Upper lobe of left lung (tissue), 4 donors: ENCODE measurements around the gene PSORS1C1.
"Not testable (repeated sequence)": the region's sequence is repeated elsewhere in the genome, so short reads cannot be mapped to it uniquely, and the experiment has no call there.

ENCODE experiments used
- EP300 ChIP-seq, 4 donors: sonication (generic); formaldehyde crosslinking; IDR thresholded peaks; one replicate each; pipeline ENCODE4 v1.5.1; 2017; ENCODE audit warnings: antibody characterized with exemption in 4 of 4, control low read depth in 2 of 4
- POLR2A ChIP-seq, 4 donors: fragments of 450-650 bp; IDR thresholded peaks; one replicate each; pipeline ENCODE4 v1.5.1; 2016 to 2017; ENCODE audit warnings: antibody characterized with exemption in 4 of 4, mild to moderate bottlenecking in 2 of 4
- TF ChIP-seq, protein P1 (sequence below), 6 experiments: fragments of 450-650 bp in 4 of 6; fragments of 200-600 bp in 2 of 6; sonication (generic) in 2 of 6; IDR thresholded peaks; one replicate each; pipeline ENCODE4 v1.5.1; 2016 to 2019; ENCODE audit warnings: antibody characterized with exemption in 6 of 6

DNA sequence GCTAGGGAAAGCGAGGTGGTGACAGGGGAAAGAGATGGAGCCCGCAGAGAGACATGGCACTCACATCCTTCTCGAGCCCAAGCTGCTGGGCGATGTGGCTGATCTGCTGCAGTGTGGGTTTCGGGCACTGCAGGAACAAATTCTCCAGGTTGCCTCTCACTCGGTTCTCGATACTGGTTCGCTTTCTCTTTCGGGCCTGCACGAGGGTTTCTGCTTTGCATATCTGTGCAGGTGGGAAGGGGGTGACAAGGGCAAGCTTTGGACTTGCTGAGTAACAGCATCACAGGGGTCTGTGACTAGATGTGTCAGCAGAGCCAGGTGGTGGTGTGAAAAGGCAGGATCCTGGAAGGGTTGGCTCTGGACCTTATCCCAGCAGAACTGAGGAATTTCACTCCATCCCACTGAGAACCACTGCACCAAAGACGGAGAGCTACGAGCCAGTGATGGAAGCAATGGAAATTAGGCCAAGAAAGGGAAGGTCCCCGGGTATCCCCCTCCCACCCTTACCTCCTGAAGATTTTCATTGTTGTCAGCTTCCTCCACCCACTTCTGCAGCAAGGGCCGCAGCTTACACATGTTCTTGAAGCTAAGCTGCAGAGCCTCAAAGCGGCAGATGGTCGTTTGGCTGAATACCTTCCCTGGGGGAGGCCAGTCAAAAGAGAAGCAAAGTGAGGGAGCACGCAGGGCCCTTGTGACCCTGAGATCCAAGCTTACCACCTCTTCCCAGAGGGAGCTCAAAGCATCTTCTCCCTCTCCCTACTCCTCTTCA lies 50.6 kb downstream of the PSORS1C1 start:
- TF ChIP-seq, protein P1, sequence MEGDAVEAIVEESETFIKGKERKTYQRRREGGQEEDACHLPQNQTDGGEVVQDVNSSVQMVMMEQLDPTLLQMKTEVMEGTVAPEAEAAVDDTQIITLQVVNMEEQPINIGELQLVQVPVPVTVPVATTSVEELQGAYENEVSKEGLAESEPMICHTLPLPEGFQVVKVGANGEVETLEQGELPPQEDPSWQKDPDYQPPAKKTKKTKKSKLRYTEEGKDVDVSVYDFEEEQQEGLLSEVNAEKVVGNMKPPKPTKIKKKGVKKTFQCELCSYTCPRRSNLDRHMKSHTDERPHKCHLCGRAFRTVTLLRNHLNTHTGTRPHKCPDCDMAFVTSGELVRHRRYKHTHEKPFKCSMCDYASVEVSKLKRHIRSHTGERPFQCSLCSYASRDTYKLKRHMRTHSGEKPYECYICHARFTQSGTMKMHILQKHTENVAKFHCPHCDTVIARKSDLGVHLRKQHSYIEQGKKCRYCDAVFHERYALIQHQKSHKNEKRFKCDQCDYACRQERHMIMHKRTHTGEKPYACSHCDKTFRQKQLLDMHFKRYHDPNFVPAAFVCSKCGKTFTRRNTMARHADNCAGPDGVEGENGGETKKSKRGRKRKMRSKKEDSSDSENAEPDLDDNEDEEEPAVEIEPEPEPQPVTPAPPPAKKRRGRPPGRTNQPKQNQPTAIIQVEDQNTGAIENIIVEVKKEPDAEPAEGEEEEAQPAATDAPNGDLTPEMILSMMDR (IDR thresholded peaks at IDR 0.05), result not testable (repeated sequence)
- not testable (repeated sequence) for TF ChIP-seq EP300, POLR2A (IDR thresholded peaks at IDR 0.05)
